Neural cell (in vitro differentiated cells): ENCODE measurements around the gene GNL2. TPM values are rescaled to one million over a fixed set of nuclear protein-coding genes. Genes with fewer than 3 reads are reported as not detected.

ENCODE experiments used
- H2AFZ ChIP-seq: fragments of 200-600, 300-800 bp; sonication (generic), shearing (Covaris generic); 2 replicates; pipeline ENCODE4 v1.6.0; 2014; ENCODE audit warnings: low read depth, mild to moderate bottlenecking, antibody characterized with exemption, low read length, moderate library complexity
- H3F3A ChIP-seq: fragments of 200-600 bp; shearing (Covaris generic); 2 replicates; pipeline ENCODE4 v1.6.1; 2016; ENCODE audit warnings: mild to moderate bottlenecking, moderate library complexity, mixed read lengths, antibody characterized with exemption, low read length; ENCODE audit not compliant: insufficient read depth, poor library complexity, severe bottlenecking
- H3K27ac ChIP-seq: fragments of 200-600, 300-800 bp; sonication (generic), shearing (Covaris generic); 2 replicates; pipeline ENCODE4 v1.5.1; 2014; ENCODE audit warnings: mild to moderate bottlenecking, low read length, moderate library complexity
- H3K27me3 ChIP-seq: fragments of 300-800, 200-600 bp; sonication (generic), shearing (Covaris generic); 2 replicates; pipeline ENCODE4 v1.6.0; 2014; ENCODE audit warnings: mild to moderate bottlenecking, low read depth, low read length, moderate library complexity; ENCODE audit not compliant: insufficient read depth
- H3K36me3 ChIP-seq: fragments of 300-800, 200-600 bp; sonication (generic), shearing (Covaris generic); 2 replicates; pipeline ENCODE4 v1.5.1; 2014; ENCODE audit warnings: mild to moderate bottlenecking, antibody characterized with exemption, low read length, moderate library complexity; ENCODE audit not compliant: insufficient read depth
- H3K4me2 ChIP-seq: fragments of 300-800, 200-600 bp; sonication (generic), shearing (Covaris generic); 2 replicates; pipeline ENCODE4 v1.6.0; 2014; ENCODE audit warnings: mild to moderate bottlenecking, low read length
- H3K4me3 ChIP-seq: fragments of 300-800, 200-600 bp; sonication (generic), shearing (Covaris generic); 2 replicates; pipeline ENCODE4 v1.5.1; 2014; ENCODE audit warnings: mild to moderate bottlenecking, low read length, moderate library complexity
- H3K79me2 ChIP-seq: fragments of 200-600 bp; shearing (Covaris generic); replicated peaks from 2 replicates; pipeline ENCODE4 v1.6.0; 2014; ENCODE audit warnings: mild to moderate bottlenecking, low read length, moderate library complexity; ENCODE audit not compliant: insufficient read depth
- H3K9ac ChIP-seq: fragments of 300-800, 200-600 bp; sonication (generic), shearing (Covaris generic); 2 replicates; pipeline ENCODE4 v1.6.1; 2016; ENCODE audit warnings: mild to moderate bottlenecking, low read length, mixed read lengths
- H3K9me2 ChIP-seq: fragments of 200-600 bp; shearing (Covaris generic); 2 replicates; pipeline ENCODE4 v1.6.1; 2016; ENCODE audit warnings: mild to moderate bottlenecking, low read length, mixed read lengths; ENCODE audit not compliant: insufficient read depth
- H3K9me3 ChIP-seq: fragments of 200-600, 300-800 bp; sonication (generic), shearing (Covaris generic); 2 replicates; pipeline ENCODE4 v1.6.1; 2016; ENCODE audit warnings: mild to moderate bottlenecking, mixed run types, low read length, moderate library complexity, mixed read lengths
- H4K20me1 ChIP-seq: fragments of 200-600 bp; shearing (Covaris generic); 2 replicates; pipeline ENCODE4 v1.6.1; 2016; ENCODE audit warnings: mild to moderate bottlenecking, mixed run types; ENCODE audit not compliant: insufficient read depth
- CTCF ChIP-seq: fragments of 450-650 bp; IDR thresholded peaks from 2 replicates; pipeline ENCODE4 v1.5.1; 2014; ENCODE audit warnings: antibody characterized with exemption, mild to moderate bottlenecking, moderate library complexity; ENCODE audit not compliant: poor library complexity, severe bottlenecking
- EP300 ChIP-seq: fragments of 450-650 bp; conservative IDR thresholded peaks from 2 replicates; pipeline ENCODE4 v1.6.1; 2014; ENCODE audit warnings: antibody characterized with exemption, mild to moderate bottlenecking, moderate library complexity; ENCODE audit not compliant: poor library complexity, severe bottlenecking
- EZH2 ChIP-seq: fragments of 200-600, 300-800 bp; shearing (Covaris generic), sonication (generic); IDR thresholded peaks from 2 replicates; pipeline ENCODE4 v1.6.1; 2014; ENCODE audit warnings: antibody characterized with exemption, low read length, borderline replicate concordance, mild to moderate bottlenecking; ENCODE audit not compliant: insufficient read depth, poor library complexity, severe bottlenecking
- MXI1 ChIP-seq: fragments of 450-650 bp; conservative IDR thresholded peaks from 2 replicates; pipeline ENCODE4 v1.6.1; 2014; ENCODE audit warnings: antibody characterized with exemption, mild to moderate bottlenecking; ENCODE audit not compliant: poor library complexity, severe bottlenecking
- POLR2AphosphoS5 ChIP-seq: IDR thresholded peaks from 2 replicates; pipeline ENCODE4 v1.6.1; 2012
- RAD21 ChIP-seq: fragments of 450-650 bp; conservative IDR thresholded peaks from 2 replicates; pipeline ENCODE4 v1.6.1; 2014; ENCODE audit warnings: antibody characterized with exemption, mild to moderate bottlenecking, moderate library complexity
- REST ChIP-seq: IDR thresholded peaks from 2 replicates; pipeline ENCODE4 v1.6.1; 2012; ENCODE audit warnings: borderline replicate concordance
- SMC3 ChIP-seq: fragments of 450-650 bp; conservative IDR thresholded peaks from 2 replicates; pipeline ENCODE4 v1.6.1; 2014; ENCODE audit warnings: antibody characterized with exemption, mild to moderate bottlenecking, moderate library complexity; ENCODE audit not compliant: poor library complexity
- TAF1 ChIP-seq: IDR thresholded peaks from 2 replicates; pipeline ENCODE4 v1.6.1; 2012; ENCODE audit warnings: low read depth
- polyA plus RNA-seq: library from polyadenylated mRNA; depleted of rRNA; stranded (reverse); fragments of >200 nt; gene quantifications from 2 replicates; pipeline ENCODE4 v1.2.3, GENCODE V29; 2014

Gene GNL2
- polyA plus RNA-seq, 1 donor from 2014 or later: 31.7 TPM

- H2AFZ ChIP-seq: no peak overlapping the region
- H4K20me1 ChIP-seq: no peaks in the 10 kb centered on the region
- no peak overlapping the region for H3K4me2 ChIP-seq
- no peaks in the 10 kb centered on the region for H3F3A ChIP-seq
- H3K27ac ChIP-seq: no peak overlapping the region
- no peaks in the 10 kb centered on the region for H3K9me2 ChIP-seq
- H3K79me2 ChIP-seq: no peaks in the 10 kb centered on the region
- H3K36me3 ChIP-seq: no peaks in the 10 kb centered on the region
- H3K9me3 ChIP-seq: no peaks in the 10 kb centered on the region
- no peak overlapping the region for H3K9ac ChIP-seq
- H3K27me3 ChIP-seq: no peaks in the 10 kb centered on the region
- TF ChIP-seq EZH2 (no peak), POLR2AphosphoS5 (no peak), TAF1 (no peak), EP300 (no peak), REST (no peak), MXI1 (no peak), SMC3 (no peak)
- no peak overlapping the region for H3K4me3 ChIP-seq
Observed at GRCh38 chr1:37609994-37610393, 14.3 kb upstream of the GNL2 start.

GRCh38 chr1:37609002-37609401, 13.3 kb upstream of the GNL2 start:
- no peaks in the 10 kb centered on the region for H3K9me2 ChIP-seq
- no peak overlapping the region for H3K9ac ChIP-seq
- H3F3A ChIP-seq: no peaks in the 10 kb centered on the region
- H3K27ac ChIP-seq: no peak overlapping the region
- TF ChIP-seq POLR2AphosphoS5: no peak
- TF ChIP-seq MXI1: no peak
- TF ChIP-seq REST: no peak
- no peak for TF ChIP-seq EZH2
- TF ChIP-seq CTCF: no peak
- TF ChIP-seq TAF1: no peak
- TF ChIP-seq SMC3: no peak
- no peak for TF ChIP-seq RAD21
- no peak for TF ChIP-seq EP300
- no peak overlapping the region for H3K4me2 ChIP-seq
- H2AFZ ChIP-seq: no peak overlapping the region
- H3K4me3 ChIP-seq: no peak overlapping the region
- no peaks in the 10 kb centered on the region for H4K20me1 ChIP-seq
- H3K27me3 ChIP-seq: no peaks in the 10 kb centered on the region
- H3K9me3 ChIP-seq: no peaks in the 10 kb centered on the region
- H3K36me3 ChIP-seq: no peaks in the 10 kb centered on the region
- no peaks in the 10 kb centered on the region for H3K79me2 ChIP-seq
